Amniotic epithelial cell (primary cell): ENCODE results near the gene MSANTD7.
A peak's percentile ranks its signal among the peaks of the same experiment; 100 is the strongest.
"Not testable (repeated sequence)": the region's sequence is repeated elsewhere in the genome, so short reads cannot be mapped to it uniquely, and the experiment has no call there.

Source experiments
- DNase-seq: peaks from one replicate; pipeline ENCODE4 v3.0.0-alpha.2; 2010; ENCODE audit warnings: low read depth

MSANTD7 gene, protein sequence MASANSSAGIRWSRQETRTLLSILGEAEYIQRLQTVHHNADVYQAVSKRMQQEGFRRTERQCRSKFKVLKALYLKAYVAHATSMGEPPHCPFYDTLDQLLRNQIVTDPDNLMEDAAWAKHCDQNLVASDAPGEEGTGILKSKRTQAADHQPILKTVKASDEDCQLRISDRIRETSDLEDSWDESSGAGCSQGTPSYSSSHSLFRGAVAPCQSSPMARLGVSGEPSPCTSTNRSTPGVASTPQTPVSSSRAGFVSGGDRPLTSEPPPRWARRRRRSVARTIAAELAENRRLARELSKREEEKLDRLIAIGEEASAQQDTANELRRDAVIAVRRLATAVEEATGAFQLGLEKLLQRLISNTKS

DNA sequence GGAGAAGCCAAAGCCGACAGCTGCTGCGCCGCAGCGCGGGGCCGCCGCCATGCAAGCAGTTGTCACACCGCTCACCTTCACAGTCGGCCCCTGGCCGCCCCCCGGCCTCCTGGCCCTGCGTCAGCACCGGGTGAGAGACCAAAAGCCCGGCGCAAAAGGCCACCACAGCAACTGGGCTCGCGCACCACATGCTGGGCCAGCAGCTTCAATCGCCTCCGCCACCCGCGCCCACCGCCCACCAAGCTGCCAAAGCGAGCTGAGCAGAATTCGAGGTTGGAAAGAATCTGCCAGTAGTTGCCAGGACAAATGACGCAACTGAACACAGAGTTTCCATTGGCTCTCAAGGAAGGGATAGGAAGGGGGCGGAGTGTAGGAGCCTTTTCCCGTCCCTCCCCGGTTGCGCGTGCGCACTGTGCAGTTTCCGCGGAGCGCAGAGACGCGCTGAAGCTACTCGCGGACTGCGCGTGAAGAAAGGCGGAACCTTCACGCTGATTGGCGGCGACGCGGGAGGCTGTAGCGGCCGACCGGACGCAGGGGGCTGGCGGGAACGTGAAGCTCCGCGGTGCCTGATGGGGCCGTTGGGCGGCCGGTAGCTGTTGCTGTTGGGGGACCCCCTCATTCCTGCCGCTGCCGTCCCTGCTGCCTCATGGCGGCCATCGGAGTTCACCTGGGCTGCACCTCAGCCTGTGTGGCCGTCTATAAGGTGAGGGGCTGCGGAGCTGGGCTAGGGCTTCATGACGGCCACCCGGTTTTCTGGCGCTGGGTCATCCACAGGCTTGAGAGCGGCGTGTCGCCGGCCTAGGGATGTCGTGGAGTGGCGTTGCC, at the start of gene MSANTD7, which contains the start of the genes CDNF and HSPA14:
TSS of gene MSANTD7 (plus strand) at position 550 of the 825 bp plus-strand sequence. CDS start 3,979 bp downstream, outside the sequence.
TSS of gene CDNF (minus strand) at position 281 of the 825 bp plus-strand sequence. CDS start at position 190, 91 bp downstream.
TSS of gene HSPA14 (plus strand) at position 550 of the 825 bp plus-strand sequence. CDS start at position 647, 97 bp downstream.
- peak; percentile 98 for DNase-seq

DNA sequence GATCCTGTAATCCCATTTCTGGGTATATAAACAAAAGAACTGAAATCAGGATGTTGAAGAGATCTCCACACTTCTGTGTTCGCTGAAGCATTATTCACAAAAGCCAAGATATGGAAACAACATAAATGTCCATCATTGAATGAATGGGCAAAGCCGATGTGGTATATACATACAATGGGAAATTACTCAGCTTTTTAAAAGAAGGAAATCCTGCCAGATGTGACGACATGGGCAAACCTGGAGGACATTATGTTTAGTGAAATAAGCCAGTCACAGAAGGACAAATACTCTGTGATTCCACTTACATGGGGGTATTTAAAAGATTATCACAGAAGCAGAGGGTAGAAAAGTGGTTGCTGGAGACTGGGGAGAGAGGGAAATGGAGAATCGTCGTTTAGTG, 39.5 kb upstream of the MSANTD7 start:
- no peak for DNase-seq

- no peak for DNase-seq
Observed at GRCh38 chr10:14800397-14800796, 37.7 kb upstream of the MSANTD7 start.

DNA sequence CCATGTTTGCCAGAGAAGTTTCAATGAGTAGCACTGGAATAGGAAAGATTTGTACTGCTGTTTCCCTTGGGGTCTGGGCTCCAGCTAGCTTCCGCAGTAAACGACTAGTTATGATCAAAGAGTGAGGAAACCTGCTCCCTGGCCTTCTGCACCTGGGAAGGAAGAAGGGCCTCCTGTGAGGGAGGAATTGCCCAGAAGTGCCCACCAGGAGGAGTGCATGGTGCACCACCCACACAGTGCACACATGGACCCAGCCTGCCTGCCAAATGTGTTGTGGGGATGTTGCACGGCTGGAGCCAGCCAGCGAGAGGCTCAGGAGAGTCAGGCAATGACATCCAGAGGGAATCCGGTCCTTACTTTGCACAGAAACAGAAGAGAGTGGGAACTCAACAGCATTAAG, 36.4 kb upstream of the MSANTD7 start:
- no peak for DNase-seq

DNA sequence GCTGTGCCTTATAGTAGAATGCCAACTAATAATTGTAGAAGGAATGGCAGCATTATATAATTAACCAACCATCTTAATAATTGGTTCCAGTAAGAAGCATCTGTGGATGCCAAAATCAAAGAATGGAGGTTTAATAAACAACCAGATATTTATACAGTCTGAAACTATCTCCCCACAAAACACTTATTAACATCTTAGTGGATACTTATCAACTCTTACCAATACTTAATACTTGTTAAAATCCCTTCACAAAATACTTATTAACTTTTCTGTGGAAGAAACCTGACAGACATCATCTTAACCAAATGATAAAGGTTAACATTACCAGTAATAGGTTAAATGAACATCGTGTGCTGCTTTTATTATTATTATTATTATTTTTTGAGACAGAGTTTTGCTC, 34.3 kb upstream of the MSANTD7 start:
- no peak for DNase-seq

DNA sequence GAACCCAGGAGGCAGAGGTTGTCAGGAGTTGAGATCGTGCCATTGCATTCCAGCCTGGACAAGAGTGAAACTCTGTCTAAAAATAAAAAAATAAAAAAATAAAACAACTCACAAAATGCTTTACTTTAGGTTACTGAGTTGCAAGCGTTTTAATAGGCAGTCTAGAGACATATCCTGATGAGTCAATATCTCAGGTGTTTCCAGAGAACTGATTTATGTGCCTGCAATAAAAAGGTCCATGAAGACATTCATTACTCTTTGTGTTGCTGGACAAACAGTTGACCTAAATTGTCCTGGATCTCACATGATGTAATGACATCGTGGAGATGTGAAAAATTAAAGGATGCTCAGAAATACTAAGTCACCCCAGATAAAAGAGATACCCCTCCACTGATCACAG, 31.8 kb upstream of the MSANTD7 start:
- DNase-seq = no peak

- DNase-seq = no peak
Observed at GRCh38 chr10:14810969-14811953, 26.8 kb upstream of the MSANTD7 start.

- no peak for DNase-seq
Observed at GRCh38 chr10:14812271-14812670, 25.8 kb upstream of the MSANTD7 start.

DNA sequence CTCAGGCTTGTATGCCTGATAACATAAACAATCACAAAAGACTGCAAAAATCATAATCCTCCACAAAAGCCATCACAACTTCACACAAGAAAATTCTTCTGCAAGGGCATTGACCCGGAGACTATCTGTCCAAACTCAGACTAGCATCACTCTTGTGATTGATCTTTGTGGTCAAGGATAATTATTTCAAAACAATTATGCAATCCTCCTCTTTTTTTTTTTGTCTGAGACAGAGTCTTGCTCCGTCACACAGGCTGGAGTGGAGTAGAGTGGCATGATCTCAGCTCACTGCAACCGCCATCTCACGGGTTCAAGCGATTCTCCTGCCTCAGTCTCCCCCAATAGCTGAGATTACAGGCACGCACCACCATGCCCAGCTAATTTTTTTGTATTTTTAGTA, 22.4 kb upstream of the MSANTD7 start:
- DNase-seq = peak; percentile 82

GRCh38 chr10:14816717-14817116, 21.4 kb upstream of the MSANTD7 start:
- not testable (repeated sequence) for DNase-seq

DNA sequence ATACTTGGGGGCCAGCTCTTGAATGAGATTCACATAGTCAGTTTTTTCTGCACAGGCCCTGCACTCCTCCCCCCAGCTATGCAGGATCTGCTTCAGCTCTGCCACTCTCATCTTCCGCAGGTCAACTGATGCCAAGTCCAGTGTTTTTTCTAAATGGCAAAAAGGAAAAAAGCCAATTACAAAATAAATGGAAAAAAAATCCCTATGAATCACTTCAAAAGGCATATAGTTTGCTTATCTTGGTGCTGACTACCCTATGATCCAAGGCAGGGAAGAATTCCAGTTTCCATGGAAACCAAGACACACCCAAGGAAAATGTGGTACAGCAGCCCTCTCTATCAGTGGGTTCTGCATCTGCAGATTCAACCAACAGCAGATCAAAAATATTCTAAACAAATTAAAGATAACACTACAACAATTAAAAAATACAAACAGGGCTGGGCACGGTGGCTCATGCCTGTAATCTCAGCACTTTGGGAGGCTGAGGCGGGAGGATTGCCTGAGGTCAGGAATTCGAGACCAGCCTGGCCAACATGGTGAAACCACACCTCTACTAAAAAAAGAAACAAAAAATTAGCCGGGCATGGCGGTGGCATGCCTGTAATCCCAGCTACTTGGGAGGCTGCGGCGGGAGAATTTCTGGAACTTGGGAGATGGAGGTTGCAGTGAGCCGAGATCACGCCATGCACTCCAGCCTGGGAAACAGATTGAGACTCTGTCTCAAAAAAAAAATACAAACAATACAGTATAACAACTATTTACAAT, 17.9 kb upstream of the MSANTD7 start:
- DNase-seq = peak; percentile 94

DNA sequence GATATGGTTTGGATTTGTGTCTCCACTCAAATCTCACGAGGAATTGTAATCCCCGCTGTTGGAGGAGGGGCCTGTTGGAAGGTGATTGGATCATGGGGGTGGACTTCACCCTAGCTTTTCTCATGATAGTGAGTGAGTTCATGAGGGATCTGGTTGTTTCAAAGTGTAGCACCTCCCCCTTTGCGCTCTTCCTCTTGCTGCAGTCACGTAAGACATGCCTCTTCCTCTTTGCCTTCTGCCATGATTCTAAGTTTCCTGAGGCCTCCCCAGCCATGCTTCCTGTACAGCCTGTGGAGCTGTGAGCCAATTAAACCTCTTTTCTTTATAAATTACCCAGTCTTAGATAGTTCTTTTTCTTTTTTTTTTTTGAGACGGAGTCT, 17.3 kb upstream of the MSANTD7 start:
- peak; percentile 64 for DNase-seq

DNA sequence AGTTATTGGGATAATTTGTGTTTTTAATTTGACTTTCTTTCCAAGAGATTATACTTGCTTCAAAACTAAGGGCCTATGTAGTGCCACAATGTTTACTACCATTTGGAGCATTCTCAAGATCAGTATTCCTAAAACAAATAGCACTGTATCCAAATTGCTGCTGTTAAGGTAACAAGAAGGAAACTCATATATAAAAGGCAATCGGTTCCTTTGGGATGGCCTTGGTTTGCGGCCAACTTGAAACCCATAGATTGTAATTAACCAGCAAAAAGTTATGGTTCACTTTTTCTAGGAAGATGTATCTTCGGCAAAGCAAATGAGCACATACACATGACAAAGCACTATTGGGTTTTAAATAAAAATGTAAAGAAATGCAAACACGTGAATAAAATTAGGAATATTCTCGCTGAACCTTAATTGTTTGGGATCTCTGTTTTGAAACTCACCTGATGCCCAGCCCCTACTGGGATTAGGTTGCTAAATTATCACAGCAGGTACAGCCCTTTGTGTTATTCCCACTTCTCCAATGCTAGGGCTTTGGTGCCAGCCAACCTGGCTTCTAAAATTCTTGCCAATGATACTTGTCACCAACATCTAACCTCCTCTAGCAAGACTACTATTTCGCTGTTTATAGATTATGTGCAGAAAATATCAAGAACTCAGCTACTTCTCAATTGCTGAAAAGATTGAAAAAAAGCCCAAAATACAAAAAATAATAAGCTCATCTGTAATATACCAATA, 16.3 kb upstream of the MSANTD7 start:
- DNase-seq = no peak

DNA sequence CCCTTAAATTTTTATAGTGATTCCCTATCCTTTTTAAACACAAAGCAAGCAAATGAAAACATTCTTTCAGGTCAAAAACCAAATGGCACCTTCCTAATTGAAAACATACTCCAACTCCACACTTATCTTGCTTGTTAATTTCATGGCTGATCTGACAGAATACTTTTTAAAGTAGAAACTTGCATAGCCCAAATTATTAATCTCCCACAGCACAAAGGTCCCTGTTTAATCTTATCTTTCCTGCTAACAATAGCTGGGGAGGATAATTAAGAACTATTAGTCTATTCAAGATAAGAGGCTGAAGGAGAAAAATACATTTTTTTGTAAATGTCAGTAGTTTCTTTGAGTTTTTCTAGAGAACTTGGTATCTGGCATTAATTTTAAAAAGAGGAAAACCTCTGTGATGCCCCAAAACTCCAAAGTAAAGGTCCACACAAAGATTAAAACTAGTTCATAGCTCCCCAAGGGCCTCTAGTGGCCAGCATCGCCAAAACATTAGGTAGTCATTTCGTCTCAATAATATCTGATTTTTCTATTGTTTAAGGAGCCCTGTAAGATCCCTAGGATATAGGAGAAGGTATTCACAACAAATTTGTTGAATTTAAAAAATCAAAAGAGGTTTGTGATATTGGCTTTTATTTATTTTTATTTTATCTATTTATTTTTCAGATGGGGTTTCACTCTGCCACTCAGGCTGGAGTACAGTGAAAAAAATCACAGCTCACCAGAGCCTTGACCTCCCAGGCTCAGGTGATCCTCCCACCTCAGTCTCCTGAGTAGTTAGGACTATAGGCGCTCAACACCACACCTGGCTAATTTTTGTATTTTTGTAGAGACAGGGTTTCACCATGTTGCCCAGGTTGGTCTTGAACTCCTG, 15.0 kb upstream of the MSANTD7 start:
- DNase-seq = peak; percentile 25

- no peak for DNase-seq
Observed at GRCh38 chr10:14823966-14824365, 14.1 kb upstream of the MSANTD7 start.

DNA sequence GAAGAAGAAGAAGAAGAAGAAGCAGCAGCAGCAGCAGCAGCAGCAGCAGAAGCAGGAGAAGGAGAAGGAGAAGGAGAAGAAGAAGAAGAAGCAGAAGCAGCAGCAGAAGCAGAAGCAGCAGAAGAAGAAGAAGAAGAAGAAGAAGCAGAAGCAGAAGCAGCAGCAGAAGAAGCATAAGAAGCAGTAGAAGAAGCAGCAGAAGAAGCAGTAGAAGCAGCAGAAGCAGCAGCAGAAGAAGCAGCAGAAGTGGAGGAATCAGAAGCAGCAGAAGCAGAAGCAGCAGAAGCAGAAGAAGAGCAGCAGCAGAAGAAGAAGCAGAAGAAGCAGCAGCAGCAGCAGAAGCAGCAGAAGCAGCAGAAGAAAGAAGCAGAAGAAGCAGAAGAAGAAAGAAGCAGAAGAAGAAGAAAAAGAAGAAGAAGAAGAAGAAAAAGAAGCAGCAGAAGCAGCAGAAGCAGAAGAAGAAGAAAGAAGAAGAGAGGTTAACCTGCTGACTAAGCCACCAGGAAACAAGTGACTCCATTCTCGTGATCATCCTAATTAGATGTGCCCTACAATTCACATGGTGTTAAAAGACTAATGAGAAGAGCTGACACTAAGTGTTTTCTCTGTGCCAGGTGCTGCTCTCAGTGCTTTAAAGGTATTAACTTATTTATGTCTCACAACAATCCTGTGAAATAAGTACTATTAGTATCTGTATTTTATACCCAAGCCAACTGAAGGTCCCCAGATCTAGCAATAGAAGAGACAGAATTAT, 11.9 kb upstream of the MSANTD7 start:
- DNase-seq = no peak

DNA sequence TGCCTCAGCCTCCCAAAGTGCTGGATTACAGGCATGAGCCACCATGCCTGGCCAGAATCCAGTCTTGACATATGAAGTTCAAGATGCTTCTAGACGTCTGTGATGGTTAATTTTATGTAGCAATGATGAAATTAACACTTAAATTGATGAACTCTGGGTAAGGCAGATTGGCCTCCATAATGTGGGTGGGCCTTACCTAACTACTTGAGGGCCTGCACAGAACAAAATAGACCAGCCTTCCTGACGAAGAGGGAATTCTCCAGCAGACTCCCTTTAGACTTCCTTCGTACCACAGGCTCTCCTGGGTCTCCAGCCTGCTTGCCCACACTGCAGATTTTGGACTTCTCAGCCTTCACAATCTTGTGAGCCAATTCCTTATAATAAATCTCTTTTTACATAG, 5.0 kb upstream of the MSANTD7 start:
- no peak for DNase-seq

DNA sequence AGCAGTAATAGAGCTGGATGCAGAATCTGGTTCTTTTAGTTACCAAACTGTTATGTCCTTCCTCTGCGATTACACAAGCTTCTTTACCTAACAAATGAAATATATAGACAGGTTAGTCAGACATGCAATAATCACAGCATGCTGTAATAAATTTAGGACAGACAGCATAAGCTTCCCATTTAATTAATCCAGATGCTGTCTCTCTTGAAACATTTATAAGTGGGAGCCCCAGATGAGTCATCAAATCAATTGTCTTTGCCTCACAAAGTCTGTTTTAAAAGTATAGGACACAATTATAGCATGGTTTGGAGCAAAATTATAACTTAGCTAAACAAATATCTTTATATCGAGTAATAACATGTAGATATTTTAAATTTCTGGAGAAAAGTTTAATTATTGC, 1.9 kb upstream of the MSANTD7 start:
- DNase-seq = no peak
